ENCODE measurements around the gene CFLAR. TPM values are rescaled to one million over a fixed set of nuclear protein-coding genes. Genes with fewer than 3 reads are reported as not detected.
A peak's percentile ranks its signal among the peaks of the same experiment; 100 is the strongest.
"Not testable (repeated sequence)": the region's sequence is repeated elsewhere in the genome, so short reads cannot be mapped to it uniquely, and the experiment has no call there.

Gene CFLAR
- total RNA-seq, 2 experiments from 2014 or later: 255 to 270 TPM

- Mint-ChIP-seq H3K27me3 (no peaks in the 10 kb centered on the region), H3K4me1 (peaks cover 65% of the 10 kb centered on the region)
Observed at GRCh38 chr2:201130524-201131186, 14.7 kb downstream of the CFLAR start.

DNA sequence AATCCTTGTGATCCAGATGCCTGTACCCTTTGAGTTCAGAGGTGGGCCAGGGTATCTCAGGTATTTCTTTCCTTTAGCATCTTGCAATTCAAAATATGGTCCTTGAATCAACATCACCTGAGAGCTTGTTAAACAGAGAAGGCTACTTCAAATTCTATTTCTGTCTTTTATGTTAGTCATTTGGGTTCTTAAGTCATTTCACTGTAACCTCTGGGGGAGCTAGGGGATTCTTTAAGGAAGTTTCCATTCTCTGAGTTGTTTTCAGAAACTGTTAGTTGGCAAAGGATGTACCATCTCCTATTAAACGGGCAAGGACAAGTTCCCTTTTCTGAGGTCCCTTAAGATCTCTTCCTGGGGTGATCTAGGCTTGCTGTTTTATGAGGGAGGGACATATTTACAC is 16.6 kb downstream of the CFLAR start:
- H3K27me3 Mint-ChIP-seq: no peaks in the 10 kb centered on the region
- ChIA-PET POLR2A (interaction anchor here (0.6 to 1.7 kb wide), 11 partner anchors 31 to 1508 kb away, joined by 3 to 8 read pairs (median 3); partner anchors contain the start of genes CLK1 and NIF3L1), CTCF (interaction anchor here (0.6 to 3.2 kb wide), 6 partner anchors 12 to 100 kb away, joined by 3 to 14 read pairs (median 7); no protein-coding TSS in a partner anchor)
- no peak for DNase-seq
- peak overlapping the region; percentile 81 for H3K4me3 Mint-ChIP-seq
- intact Hi-C loops (cut with DNase I, micrococcal nuclease): loop anchor here (1.0 to 5.0 kb wide), 4 partner anchors 16 to 510 kb away; partner anchors contain the start of gene TMEM237 (in 1 of the 2)
- peak overlapping the region; percentile 95 for H3K27ac Mint-ChIP-seq
- peaks cover 77% of the 10 kb centered on the region for H3K36me3 Mint-ChIP-seq (ENCODE audit: low read depth)
- no peaks in the 10 kb centered on the region for H3K9me3 Mint-ChIP-seq (ENCODE audit: low read depth)
- peak; percentile 17 for ATAC-seq
- H3K4me1 Mint-ChIP-seq: peaks cover 63% of the 10 kb centered on the region

More at GRCh38 chr2:201130524-201131186, 14.7 kb downstream of the CFLAR start:
- Mint-ChIP-seq H3K4me3 (peak overlapping the region; percentile 81), H3K9me3 (ENCODE audit: low read depth) (no peaks in the 10 kb centered on the region), H3K36me3 (ENCODE audit: low read depth) (peaks cover 68% of the 10 kb centered on the region), H3K27ac (peak overlapping the region; percentile 95)
- ATAC-seq: peak; percentile 48
- ChIA-PET POLR2A (interaction anchor here (0.6 to 1.8 kb wide), 6 partner anchors 8 to 266 kb away, joined by 3 to 9 read pairs (median 4); partner anchors contain the start of genes CLK1, NIF3L1 and PPIL3), CTCF (interaction anchor here (0.7 to 3.2 kb wide), 7 partner anchors 9 to 102 kb away, joined by 3 to 12 read pairs (median 4); no protein-coding TSS in a partner anchor)
- intact Hi-C loops (cut with DNase I, micrococcal nuclease): loop anchor here (1.0 to 5.0 kb wide), 5 partner anchors 60 to 512 kb away; partner anchors contain the start of genes HYCC2 (in 1 of the 2), NIF3L1 (in 1 of the 2), PPIL3 (in 1 of the 2) and TMEM237 (in 1 of the 2)
- peak; percentile 62 for DNase-seq

DNA sequence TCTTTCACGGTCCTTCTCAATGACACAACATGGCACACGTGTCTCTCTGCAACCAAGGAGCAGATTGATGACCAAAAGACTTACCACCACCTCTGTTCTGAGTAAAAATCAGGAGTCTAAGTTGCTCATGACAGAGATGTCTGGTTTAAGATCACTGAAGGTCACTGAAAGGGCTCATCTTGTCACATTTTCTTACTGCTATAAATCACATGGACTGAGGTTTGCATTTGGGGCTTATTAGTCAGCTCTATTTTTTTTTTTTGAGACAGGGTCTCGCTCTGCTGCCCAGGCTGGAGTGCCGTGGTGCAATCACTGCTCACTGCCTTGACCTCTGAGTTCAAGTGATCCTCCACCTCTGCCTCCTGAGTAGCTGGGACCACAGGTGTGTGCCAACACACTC is 19.4 kb downstream of the CFLAR start:
- H3K36me3 Mint-ChIP-seq (ENCODE audit: low read depth): peaks cover 90% of the 10 kb centered on the region
- POLR2A ChIA-PET: interaction anchor here (0.6 to 2.6 kb wide), 7 partner anchors 9 to 213 kb away, joined by 4 to 14 read pairs (median 4); no protein-coding TSS in a partner anchor
- no peaks in the 10 kb centered on the region for H3K27me3 Mint-ChIP-seq
- ATAC-seq (peak; percentile 10), DNase-seq (no peak)
- intact Hi-C loops (cut with DNase I, micrococcal nuclease): no loop called here
- H3K4me1 Mint-ChIP-seq: peaks cover 69% of the 10 kb centered on the region
- H3K4me3 Mint-ChIP-seq: peak overlapping the region; percentile 45
- no peaks in the 10 kb centered on the region for H3K9me3 Mint-ChIP-seq (ENCODE audit: low read depth)
- CTCF ChIA-PET: interaction anchor here (1.1 to 1.6 kb wide), 4 partner anchors 9 to 23 kb away, joined by 3 to 5 read pairs (median 4); no protein-coding TSS in a partner anchor
- H3K27ac Mint-ChIP-seq: peak overlapping the region; percentile 77

DNA sequence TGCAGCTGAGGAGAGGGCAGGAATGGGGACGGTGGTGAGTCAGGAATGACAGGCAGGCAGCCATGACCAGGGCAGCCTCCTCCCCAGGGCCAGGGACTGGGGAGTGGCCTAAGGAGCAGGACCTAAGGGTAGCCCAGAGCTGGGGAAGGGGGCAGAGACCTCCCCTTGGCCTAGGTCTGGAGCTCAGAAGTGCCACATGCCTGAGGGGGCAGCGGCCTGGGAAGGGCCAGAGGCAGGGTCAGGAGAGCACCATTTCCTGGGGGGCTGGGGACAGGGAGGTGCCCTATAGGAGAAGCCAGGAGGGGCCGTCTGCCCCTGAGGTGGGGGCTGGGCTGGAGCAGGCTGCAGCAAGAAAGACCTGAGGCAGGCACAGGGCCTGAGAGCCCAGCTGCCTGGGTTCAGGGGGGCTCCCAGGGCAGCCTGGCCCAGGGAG is 20.9 kb downstream of the CFLAR start:
- Mint-ChIP-seq H3K9me3 (ENCODE audit: low read depth) (no peaks in the 10 kb centered on the region), H3K4me1 (peaks cover 67% of the 10 kb centered on the region), H3K27ac (peak overlapping the region; percentile 77), H3K36me3 (ENCODE audit: low read depth) (peaks cover 85% of the 10 kb centered on the region), H3K27me3 (no peaks in the 10 kb centered on the region), H3K4me3 (no peak overlapping the region)
- ChIA-PET POLR2A (interaction anchor here (0.7 to 1.1 kb wide), 2 partner anchors 10 to 13 kb away, joined by 3 read pairs; no protein-coding TSS in a partner anchor), CTCF (interaction anchor here (1.0 to 1.1 kb wide), 2 partner anchors 16 to 46 kb away, joined by 3 to 4 read pairs; partner anchors contain the start of gene CASP10)
- DNase-seq (no peak), ATAC-seq (no peak)
- intact Hi-C loops (cut with DNase I, micrococcal nuclease): no loop called here

DNA sequence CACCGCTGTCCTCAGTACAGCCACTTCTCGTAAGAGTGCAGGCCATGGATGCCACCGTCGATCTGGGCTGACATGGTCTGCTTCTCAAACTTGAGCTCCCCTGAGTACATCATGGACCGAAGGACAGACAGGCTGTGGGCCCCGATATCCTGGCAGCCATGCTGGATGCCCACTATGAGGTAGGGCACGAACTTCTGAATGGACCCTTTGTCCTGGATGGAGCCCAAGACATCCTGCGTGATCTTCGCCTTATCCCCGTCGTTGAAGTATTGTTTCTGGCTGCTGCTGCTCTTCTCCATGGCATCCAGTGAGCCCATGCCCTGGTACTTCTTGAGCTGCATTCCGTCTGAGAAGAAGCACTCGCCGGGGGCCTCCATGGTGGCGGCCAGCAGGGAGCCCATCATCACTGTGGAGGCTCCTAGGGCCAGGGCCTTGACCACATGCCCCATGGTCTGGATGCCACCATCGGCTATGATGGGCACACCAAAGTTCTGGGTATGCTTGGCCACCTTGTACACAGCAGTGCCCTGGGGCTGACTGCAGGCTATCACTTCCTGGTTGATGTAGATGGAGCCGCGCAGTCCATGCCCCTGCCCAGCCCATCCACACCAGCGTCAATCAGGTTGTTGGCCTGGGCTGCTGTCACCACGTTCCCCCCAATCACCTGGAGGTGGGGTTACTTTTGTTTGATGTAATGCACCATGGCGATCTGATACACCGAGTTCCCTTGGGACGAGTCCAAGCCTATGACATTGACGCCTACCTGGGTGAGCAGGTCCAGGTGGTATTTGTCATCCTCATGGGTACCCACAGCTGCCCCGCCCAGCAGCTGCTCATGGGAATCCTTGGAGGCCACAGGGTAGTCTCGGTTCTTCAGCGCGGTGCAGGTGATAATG is 21.8 kb downstream of the CFLAR start:
- Mint-ChIP-seq H3K27me3 (no peaks in the 10 kb centered on the region), H3K27ac (peak overlapping the region; percentile 55), H3K9me3 (ENCODE audit: low read depth) (no peaks in the 10 kb centered on the region), H3K4me3 (no peak overlapping the region), H3K36me3 (ENCODE audit: low read depth) (peaks cover 78% of the 10 kb centered on the region), H3K4me1 (peaks cover 60% of the 10 kb centered on the region)
- ChIA-PET CTCF (interaction anchor here (1.0 to 1.1 kb wide), 2 partner anchors 17 to 45 kb away, joined by 3 to 4 read pairs; partner anchors contain the start of gene CASP10), POLR2A (interaction anchor here (0.6 to 1.1 kb wide), 3 partner anchors 11 to 34 kb away, joined by 3 to 4 read pairs (median 3); no protein-coding TSS in a partner anchor)
- ATAC-seq: no peak
- intact Hi-C loops (cut with DNase I, micrococcal nuclease): no loop called here
- no peak for DNase-seq

GRCh38 chr2:201138401-201138970 is 22.5 kb downstream of the CFLAR start:
- Mint-ChIP-seq H3K27me3 (no peaks in the 10 kb centered on the region), H3K4me3 (no peak overlapping the region), H3K27ac (peak overlapping the region; percentile 64), H3K36me3 (ENCODE audit: low read depth) (peaks cover 71% of the 10 kb centered on the region), H3K4me1 (peaks cover 53% of the 10 kb centered on the region), H3K9me3 (ENCODE audit: low read depth) (no peaks in the 10 kb centered on the region)
- no peak for ATAC-seq
- CTCF ChIA-PET: no interaction called here
- POLR2A ChIA-PET: interaction anchor here (0.6 kb wide), 1 partner anchor 33 kb away, joined by 4 read pairs; no protein-coding TSS in a partner anchor
- no peak for DNase-seq
- intact Hi-C loops (cut with DNase I, micrococcal nuclease): no loop called here

DNA sequence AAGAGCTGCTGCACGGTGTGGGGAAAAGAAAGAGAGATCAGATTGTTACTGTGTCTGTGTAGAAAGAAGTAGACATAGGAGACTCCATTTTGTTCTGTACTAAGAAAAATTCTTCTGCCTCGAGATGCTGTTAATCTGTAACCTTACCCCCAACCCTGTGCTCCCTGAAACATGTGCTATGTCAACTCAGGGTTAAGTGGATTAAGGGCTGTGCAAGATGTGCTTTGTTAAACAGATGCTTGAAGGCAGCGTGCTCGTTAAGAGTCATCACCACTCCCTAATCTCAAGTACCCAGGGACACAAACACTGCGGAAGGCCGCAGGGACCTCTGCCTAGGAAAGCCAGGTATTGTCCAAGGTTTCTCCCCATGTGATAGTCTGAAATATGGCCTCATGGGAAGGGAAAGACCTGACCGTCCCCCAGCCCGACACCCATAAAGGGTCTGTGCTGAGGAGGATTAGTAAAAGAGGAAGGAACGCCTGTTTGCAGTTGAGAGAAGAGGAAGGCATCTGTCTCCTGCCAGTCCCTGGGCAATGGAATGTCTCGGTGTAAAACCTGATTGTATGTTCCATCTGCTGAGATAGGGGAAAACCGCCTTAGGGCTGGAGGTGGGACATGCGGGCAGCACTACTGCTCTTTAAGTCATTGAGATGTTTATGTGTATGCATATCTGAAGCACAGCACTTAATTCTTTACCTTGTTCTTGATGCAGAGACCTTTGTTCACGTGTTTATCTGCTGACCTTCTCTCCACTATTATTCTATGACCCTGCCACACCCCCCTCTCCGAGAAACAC is 23.2 kb downstream of the CFLAR start:
- intact Hi-C loops (cut with DNase I, micrococcal nuclease); DNase-seq; ATAC-seq; POLR2A ChIA-PET; H3K9me3 Mint-ChIP-seq (ENCODE audit: low read depth); H3K27me3 Mint-ChIP-seq; CTCF ChIA-PET; H3K4me3 Mint-ChIP-seq: not testable (repeated sequence)
- peaks cover 48% of the 10 kb centered on the region for H3K4me1 Mint-ChIP-seq
- peak overlapping the region; percentile 64 for H3K27ac Mint-ChIP-seq
- peaks cover 64% of the 10 kb centered on the region for H3K36me3 Mint-ChIP-seq (ENCODE audit: low read depth)

GRCh38 chr2:201139836-201140604 is 24.1 kb downstream of the CFLAR start:
- ChIA-PET POLR2A (interaction anchor here (0.9 kb wide), 1 partner anchor 23 kb away, joined by 3 read pairs; no protein-coding TSS in a partner anchor), CTCF (interaction anchor here (1.7 to 2.0 kb wide), 2 partner anchors 9 to 239 kb away, joined by 4 to 7 read pairs; no protein-coding TSS in a partner anchor)
- ATAC-seq (no peak), DNase-seq (no peak)
- Mint-ChIP-seq H3K4me1 (peaks cover 44% of the 10 kb centered on the region), H3K36me3 (ENCODE audit: low read depth) (peaks cover 59% of the 10 kb centered on the region), H3K9me3 (ENCODE audit: low read depth) (no peaks in the 10 kb centered on the region), H3K27ac (no peak overlapping the region), H3K27me3 (no peaks in the 10 kb centered on the region), H3K4me3 (no peak overlapping the region)
- intact Hi-C loops (cut with DNase I, micrococcal nuclease): no loop called here

- intact Hi-C loops (cut with DNase I, micrococcal nuclease): no loop called here
- ChIA-PET POLR2A (interaction anchor here (0.6 to 1.3 kb wide), 2 partner anchors 10 to 43 kb away, joined by 3 to 4 read pairs; no protein-coding TSS in a partner anchor), CTCF (interaction anchor here (0.8 to 2.9 kb wide), 12 partner anchors 11 to 181 kb away, joined by 3 to 14 read pairs (median 5); partner anchors contain the start of gene ORC2)
- Mint-ChIP-seq H3K4me3 (no peak overlapping the region), H3K36me3 (ENCODE audit: low read depth) (peaks cover 41% of the 10 kb centered on the region), H3K27me3 (no peaks in the 10 kb centered on the region), H3K9me3 (ENCODE audit: low read depth) (no peaks in the 10 kb centered on the region), H3K4me1 (peaks cover 22% of the 10 kb centered on the region), H3K27ac (no peak overlapping the region)
- ATAC-seq (no peak), DNase-seq (no peak)
Observed at GRCh38 chr2:201144101-201145051, 28.4 kb downstream of the CFLAR start.
